Brain microvascular endothelial cell (primary cell): ENCODE measurements around the gene GRIK4.

Experiments used
- DNase-seq: peaks from one replicate; pipeline ENCODE4 v3.0.0-alpha.2; 2020
- H3K27ac ChIP-seq: fragments of 250-450 bp; sonication (Bioruptor Pico); 2 replicates; pipeline ENCODE4 v1.5.1; 2020; ENCODE audit warnings: mild to moderate bottlenecking, moderate library complexity
- H3K27me3 ChIP-seq: fragments of 250-450 bp; sonication (Bioruptor Pico); replicated peaks from 2 replicates; pipeline ENCODE4 v1.5.1; 2020; ENCODE audit warnings: mild to moderate bottlenecking
- H3K36me3 ChIP-seq: fragments of 250-450 bp; sonication (Bioruptor Pico); replicated peaks from 2 replicates; pipeline ENCODE4 v1.5.1; 2020; ENCODE audit warnings: mild to moderate bottlenecking
- H3K4me3 ChIP-seq: 2 replicates; pipeline ENCODE4 v1.5.1; 2011; ENCODE audit warnings: low read depth, mild to moderate bottlenecking, control low read depth, low read length, moderate library complexity
- CTCF ChIP-seq: IDR thresholded peaks from 2 replicates; pipeline ENCODE4 v1.5.1; 2011; ENCODE audit warnings: low read depth, mild to moderate bottlenecking, moderate library complexity, low read length, control low read depth, inconsistent platforms; ENCODE audit errors: missing control alignments
- in situ Hi-C: cut with HindIII; loops from 2 replicates; pipeline ENCODE4 v1.10.0; 2017; ENCODE audit warnings: low sequenced_read_pairs, low pct_ligation_motif_present

Gene GRIK4

DNA sequence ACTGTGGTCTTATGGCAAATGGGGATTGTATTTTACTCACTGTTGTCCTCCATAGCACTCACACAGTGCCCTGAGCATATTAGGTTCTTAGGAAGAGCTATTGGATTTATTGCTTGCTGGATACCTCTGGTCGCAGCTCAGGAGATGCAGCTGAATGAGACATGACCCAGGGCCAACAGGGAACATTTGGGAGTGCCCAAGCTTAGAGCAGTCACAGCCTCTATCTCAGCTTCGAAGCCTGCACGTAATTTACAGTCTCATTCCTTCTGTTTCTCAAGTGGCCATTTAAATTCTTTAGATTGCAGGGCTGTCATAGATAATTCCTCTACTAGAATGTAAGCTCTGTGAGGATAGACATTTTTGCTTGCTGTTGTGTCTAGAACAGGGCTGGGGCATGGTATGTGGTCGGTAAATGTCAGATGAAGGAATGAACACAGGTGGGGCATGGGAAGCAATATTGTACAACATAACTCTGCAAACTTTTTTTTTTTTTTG is 192.8 kb downstream of the GRIK4 start:
- no peaks in the 10 kb centered on the region for H3K36me3 ChIP-seq
- DNase-seq = no peak
- no peak for TF ChIP-seq CTCF
- no peaks in the 10 kb centered on the region for H3K27me3 ChIP-seq
- no peak overlapping the region for H3K4me3 ChIP-seq
- in situ Hi-C loops = no loop called here
- H3K27ac ChIP-seq = no peak overlapping the region

DNA sequence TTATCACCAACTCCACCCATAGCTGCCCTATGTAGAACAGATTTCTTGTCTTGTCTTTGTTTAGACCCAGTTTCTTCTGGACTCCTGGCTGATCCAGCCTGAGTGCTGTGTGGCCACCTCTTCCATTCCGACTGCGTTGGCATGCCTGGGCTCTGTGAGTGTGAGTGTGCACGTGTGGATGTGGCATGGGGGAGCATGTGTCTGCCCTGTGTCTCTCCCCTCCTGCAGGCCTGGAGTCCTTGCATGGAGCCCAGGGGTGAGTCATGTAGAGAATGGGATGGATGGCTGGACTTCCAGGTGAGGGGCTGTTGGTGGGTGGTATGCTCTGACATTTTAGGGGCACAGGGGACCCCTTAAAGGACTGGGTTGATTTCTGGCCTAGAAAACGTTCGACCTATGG is 194.7 kb downstream of the GRIK4 start:
- no peak overlapping the region for H3K4me3 ChIP-seq
- DNase-seq = no peak
- H3K36me3 ChIP-seq = no peaks in the 10 kb centered on the region
- in situ Hi-C loops = no loop called here
- H3K27ac ChIP-seq = no peak overlapping the region
- no peak for TF ChIP-seq CTCF
- no peaks in the 10 kb centered on the region for H3K27me3 ChIP-seq

DNA sequence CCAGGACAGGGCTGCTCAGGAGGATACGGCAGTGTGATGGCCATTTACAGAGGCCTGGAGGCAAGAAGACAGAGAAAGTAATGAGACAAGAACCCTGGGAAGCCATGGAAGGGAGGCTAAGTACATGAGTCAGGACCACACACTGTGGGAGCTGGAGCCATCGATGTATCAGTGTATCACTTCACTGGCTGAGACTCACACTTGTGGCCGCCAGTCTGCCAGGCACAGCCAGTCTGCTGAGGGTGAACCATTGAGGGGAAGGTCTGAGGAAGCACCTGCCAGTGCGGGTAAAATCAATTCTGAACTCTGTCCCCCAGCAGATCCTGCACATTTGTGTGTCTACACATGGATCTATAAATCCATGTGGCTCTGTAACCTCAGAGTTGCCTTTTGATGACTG is 195.6 kb downstream of the GRIK4 start:
- peak; percentile 28 for DNase-seq
- no peaks in the 10 kb centered on the region for H3K27me3 ChIP-seq
- in situ Hi-C loops = no loop called here
- no peak for TF ChIP-seq CTCF
- no peak overlapping the region for H3K4me3 ChIP-seq
- H3K27ac ChIP-seq = no peak overlapping the region
- no peaks in the 10 kb centered on the region for H3K36me3 ChIP-seq

- no peak for TF ChIP-seq CTCF
- Histone ChIP-seq H3K27me3 (no peaks in the 10 kb centered on the region), H3K36me3 (no peaks in the 10 kb centered on the region), H3K4me3 (no peak overlapping the region), H3K27ac (no peak overlapping the region)
- DNase-seq = no peak
- in situ Hi-C loops = no loop called here
Observed at GRCh38 chr11:120707663-120708062, 196.1 kb downstream of the GRIK4 start.

GRCh38 chr11:120708511-120709183 is 197.1 kb downstream of the GRIK4 start:
- TF ChIP-seq CTCF = no peak
- no peak overlapping the region for H3K27ac ChIP-seq
- H3K27me3 ChIP-seq = no peaks in the 10 kb centered on the region
- DNase-seq = no peak
- no peaks in the 10 kb centered on the region for H3K36me3 ChIP-seq
- H3K4me3 ChIP-seq = no peak overlapping the region
- in situ Hi-C loops = no loop called here

DNA sequence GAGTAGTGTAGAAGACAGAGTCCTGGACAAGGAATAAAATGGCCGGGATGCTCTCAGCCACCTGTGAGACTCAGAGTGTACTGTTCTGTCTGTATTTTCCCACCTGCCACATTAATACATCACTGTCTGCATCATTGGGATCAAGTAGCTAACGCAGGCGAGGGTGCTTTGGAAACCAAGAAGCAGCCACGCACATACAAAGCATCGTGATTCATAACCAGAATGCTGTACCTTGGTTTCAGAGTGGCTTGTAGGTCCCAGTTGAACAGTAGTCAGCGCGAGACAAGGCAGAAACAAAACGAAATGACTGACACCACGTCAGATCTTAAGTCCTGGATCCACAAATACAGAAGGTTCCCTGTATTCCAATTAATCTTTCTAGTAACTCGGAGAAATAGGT is 198.3 kb downstream of the GRIK4 start:
- in situ Hi-C loops = no loop called here
- no peaks in the 10 kb centered on the region for H3K27me3 ChIP-seq
- H3K4me3 ChIP-seq = no peak overlapping the region
- no peak for TF ChIP-seq CTCF
- H3K36me3 ChIP-seq = no peaks in the 10 kb centered on the region
- H3K27ac ChIP-seq = no peak overlapping the region
- DNase-seq = no peak
